ENCODE measurements around the gene FAM180B.

GRCh38 chr11:47578524-47579494, 7.7 kb upstream of the FAM180B start, which contains the start of the genes KBTBD4 and NDUFS3:
- TF ChIP-seq FOXK2 (IDR thresholded peaks at IDR 0.05) (no peak), HDGF (IDR thresholded peaks at IDR 0.05; ENCODE audit: borderline replicate concordance) (no peak), NFRKB (IDR thresholded peaks at IDR 0.05) (peak; percentile 99), LEF1 (IDR thresholded peaks at IDR 0.05; ENCODE audit: borderline replicate concordance) (peak; percentile 84), SUZ12 (IDR thresholded peaks at IDR 0.05) (no peak), SP1 (IDR thresholded peaks at IDR 0.05) (no peak), FOXM1 (IDR thresholded peaks at IDR 0.05; ENCODE audit: borderline replicate concordance) (no peak), FOXA1 (IDR thresholded peaks at IDR 0.05) (no peak), CTBP1 (IDR thresholded peaks at IDR 0.05; ENCODE audit: borderline replicate concordance) (peak; percentile 99), BHLHE40 (IDR thresholded peaks at IDR 0.05; ENCODE audit: borderline replicate concordance) (no peak), ELF4 (IDR thresholded peaks at IDR 0.05) (peak; percentile 90), TARDBP (IDR thresholded peaks at IDR 0.05) (peak; percentile 32; the same call in 1 of the 2 replicates), ZNF384 (IDR thresholded peaks at IDR 0.05) (no peak), ARNT (IDR thresholded peaks at IDR 0.05) (peak; percentile 71)

All from HEK293T (cell line).